Body of pancreas (tissue), 4 donors: ENCODE results near the gene CXCL9. TPM values are rescaled to one million over a fixed set of nuclear protein-coding genes. Genes with fewer than 3 reads are reported as not detected.
"Not testable (repeated sequence)": the region's sequence is repeated elsewhere in the genome, so short reads cannot be mapped to it uniquely, and the experiment has no call there.

Experiments used
- ATAC-seq: fragments of 150-250 bp; one replicate; pipeline ENCODE4 v1.9.1; 2016
- DNase-seq, 4 donors: peaks; one replicate each; pipeline ENCODE4 v3.0.0-alpha.2; 2019
- H3K27ac ChIP-seq, 4 donors: fragments of 200-600 bp; sonication (generic); 1 replicate in 3 of 4; 2 replicates in 1 of 4; pipeline versions ENCODE4 v1.5.1 to v1.6.1; 2016 to 2019; ENCODE audit warnings: mild to moderate bottlenecking in 1 of 4, mixed read lengths in 1 of 4, moderate library complexity in 1 of 4
- H3K27me3 ChIP-seq, 2 donors: fragments of 200-600 bp; sonication (generic); one replicate each; pipeline ENCODE4 v1.6.0; 2016; ENCODE audit warnings: mild to moderate bottlenecking in 1 of 2
- H3K36me3 ChIP-seq, 2 donors: fragments of 200-600 bp; sonication (generic); replicated peaks in 1 of 2; 2 replicates each; pipeline ENCODE4 v1.5.1; 2016; ENCODE audit warnings: low read depth in 2 of 2; ENCODE audit not compliant: insufficient read depth in 1 of 2
- H3K4me1 ChIP-seq: fragments of 200-600 bp; sonication (generic); one replicate; pipeline ENCODE4 v1.6.0; 2016
- H3K4me3 ChIP-seq, 2 donors: fragments of 200-600 bp; sonication (generic); 1 replicate in 1 of 2; 2 replicates in 1 of 2; pipeline ENCODE4 v1.5.1; 2016 to 2019
- H3K9me3 ChIP-seq, 3 donors: fragments of 200-600 bp; sonication (generic); 1 replicate in 2 of 3; 2 replicates in 1 of 3; pipeline ENCODE4 v1.5.1; 2016
- POLR2A ChIP-seq, 3 donors: fragments of 450-650 bp; IDR thresholded peaks; one replicate each; pipeline ENCODE4 v1.6.1; 2016; ENCODE audit warnings: antibody characterized with exemption in 3 of 3, mild to moderate bottlenecking in 2 of 3
- WGBS, 2 donors: methylation state at CpG; one replicate each; pipeline ENCODE4 v1.1.5; 2017; 5-methylcytosine and 5-hydroxymethylcytosine counted together
- intact Hi-C: fragments of 100-400 bp; cut with DNase I; formaldehyde crosslinking; loops from one replicate; pipeline ENCODE4 v1.15.1; 2023
- total RNA-seq, 2 donors: library from RNA; depleted of rRNA; stranded (reverse); fragments of >200 nt; gene quantifications; one replicate each; pipeline ENCODE4 v1.1.0, GENCODE V29; 2016
- TF ChIP-seq, protein P1 (sequence below), 7 experiments: fragments of 450-650 bp in 4 of 7; fragments of 200-600 bp in 3 of 7; sonication (generic) in 3 of 7; IDR thresholded peaks; one replicate each; pipeline ENCODE4 v1.5.1; 2016 to 2019; ENCODE audit warnings: antibody characterized with exemption in 7 of 7

Gene CXCL9
- total RNA-seq, 2 donors from 2014 or later, result 1.0 TPM; not detected in 1

DNA sequence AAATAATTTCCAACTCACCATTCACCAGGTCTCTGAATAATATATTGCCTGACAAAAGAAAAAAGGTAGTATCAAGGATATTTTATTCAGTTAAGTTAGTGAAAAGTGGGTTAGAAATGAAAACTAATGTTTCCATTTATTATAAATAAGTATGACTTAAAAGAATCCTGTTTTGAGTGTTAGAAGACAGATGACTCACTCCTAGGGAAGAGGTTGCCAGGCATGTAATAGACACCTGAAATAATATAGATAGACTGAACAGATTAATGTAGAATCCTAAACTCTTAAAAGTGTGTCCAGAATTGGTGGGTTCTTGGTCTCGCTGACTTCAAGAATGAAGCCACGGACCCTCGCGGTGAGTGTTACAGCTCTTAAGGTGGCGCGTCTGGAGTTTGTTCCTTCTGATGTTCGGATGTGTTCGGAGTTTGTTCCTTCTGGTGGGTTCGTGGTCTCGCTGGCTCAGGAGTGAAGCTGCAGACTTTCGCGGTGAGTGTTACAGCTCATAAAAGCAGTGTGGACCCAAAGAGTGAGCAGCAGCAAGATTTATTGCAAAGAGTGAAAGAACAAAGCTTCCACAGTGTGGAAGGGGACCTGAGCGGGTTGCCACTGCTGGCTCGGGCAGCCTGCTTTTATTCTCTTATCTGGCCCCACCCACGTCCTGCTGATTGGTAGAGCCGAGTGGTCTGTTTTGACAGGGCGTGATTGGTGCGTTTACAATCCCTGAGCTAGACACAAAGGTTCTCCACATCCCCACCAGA, 35.1 kb upstream of the CXCL9 start:
- H3K4me1 ChIP-seq, H3K4me3 ChIP-seq, H3K9me3 ChIP-seq, H3K27ac ChIP-seq, H3K36me3 ChIP-seq, DNase-seq, intact Hi-C loops, ATAC-seq, H3K27me3 ChIP-seq: not testable (repeated sequence)
- WGBS, 2 donors, result 83 to 94% methylated on average over 17 to 18 of the region's 18 CpGs

DNA sequence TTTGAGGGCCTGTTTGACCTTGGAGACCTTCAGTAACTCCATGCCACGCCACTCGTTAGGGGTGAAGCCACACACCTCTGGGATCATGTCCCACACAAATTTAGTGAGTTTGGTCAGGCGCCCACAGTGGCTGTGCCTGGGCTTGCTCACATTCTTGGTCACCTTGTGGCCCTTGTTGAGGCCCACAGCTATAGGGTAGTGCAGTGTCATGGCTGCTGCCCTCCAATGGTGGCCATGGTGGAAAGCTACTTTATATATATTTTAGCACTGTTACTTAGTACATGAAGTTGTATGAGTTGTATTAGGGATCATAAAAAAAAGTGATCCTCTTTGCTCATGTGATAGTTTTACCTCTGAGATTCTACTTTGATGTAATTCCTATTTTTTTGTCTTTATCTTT, 29.5 kb upstream of the CXCL9 start:
- Histone ChIP-seq H3K27ac (peak overlapping the region in 3 of 4 donors; percentile 12 to 65 (median 36)), H3K36me3 (no peaks in the 10 kb centered on the region), H3K9me3 (no peaks in the 10 kb centered on the region), H3K4me1 (peaks cover 14% of the 10 kb centered on the region), H3K4me3 (no peak overlapping the region), H3K27me3 (no peaks in the 10 kb centered on the region)
- TF ChIP-seq POLR2A (IDR thresholded peaks at IDR 0.05), result no peak
- TF ChIP-seq, protein P1, sequence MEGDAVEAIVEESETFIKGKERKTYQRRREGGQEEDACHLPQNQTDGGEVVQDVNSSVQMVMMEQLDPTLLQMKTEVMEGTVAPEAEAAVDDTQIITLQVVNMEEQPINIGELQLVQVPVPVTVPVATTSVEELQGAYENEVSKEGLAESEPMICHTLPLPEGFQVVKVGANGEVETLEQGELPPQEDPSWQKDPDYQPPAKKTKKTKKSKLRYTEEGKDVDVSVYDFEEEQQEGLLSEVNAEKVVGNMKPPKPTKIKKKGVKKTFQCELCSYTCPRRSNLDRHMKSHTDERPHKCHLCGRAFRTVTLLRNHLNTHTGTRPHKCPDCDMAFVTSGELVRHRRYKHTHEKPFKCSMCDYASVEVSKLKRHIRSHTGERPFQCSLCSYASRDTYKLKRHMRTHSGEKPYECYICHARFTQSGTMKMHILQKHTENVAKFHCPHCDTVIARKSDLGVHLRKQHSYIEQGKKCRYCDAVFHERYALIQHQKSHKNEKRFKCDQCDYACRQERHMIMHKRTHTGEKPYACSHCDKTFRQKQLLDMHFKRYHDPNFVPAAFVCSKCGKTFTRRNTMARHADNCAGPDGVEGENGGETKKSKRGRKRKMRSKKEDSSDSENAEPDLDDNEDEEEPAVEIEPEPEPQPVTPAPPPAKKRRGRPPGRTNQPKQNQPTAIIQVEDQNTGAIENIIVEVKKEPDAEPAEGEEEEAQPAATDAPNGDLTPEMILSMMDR (IDR thresholded peaks at IDR 0.05), result no peak
- intact Hi-C loops, result no loop called here
- DNase-seq (no peak), ATAC-seq (no peak)
- WGBS, 2 donors, result 77 to 80% methylated on average over 3 of the region's 3 CpGs

DNA sequence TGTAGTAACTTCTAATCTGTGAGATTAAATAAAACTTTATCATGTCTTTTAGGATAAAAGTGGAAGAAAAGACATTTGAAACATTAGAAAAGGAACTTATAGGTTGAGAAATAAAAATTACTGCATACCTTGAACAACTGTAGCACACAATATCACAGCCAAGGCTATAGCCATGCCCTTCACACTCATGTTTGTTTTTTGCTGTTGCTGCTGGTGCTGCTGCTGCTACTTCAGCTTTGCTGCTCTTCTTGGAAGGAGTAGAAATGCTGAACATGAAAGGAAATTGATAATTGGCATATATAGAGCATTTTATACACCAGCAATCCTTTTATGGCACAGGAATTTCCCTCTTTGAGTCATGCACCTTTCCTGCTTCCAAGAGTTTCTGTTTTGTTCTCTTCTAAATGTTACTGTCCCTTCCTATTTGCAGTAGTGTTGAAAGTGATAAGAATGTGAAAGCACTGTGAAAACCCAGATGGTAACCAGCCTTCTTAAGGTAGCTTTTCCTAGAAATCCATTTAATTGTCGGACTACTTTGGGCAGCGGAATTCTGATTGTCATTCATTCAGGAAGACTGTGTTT, 28.6 kb upstream of the CXCL9 start, which contains the start of gene CXCL11:
CXCL11 (minus strand) TSS at position 272 of the 582 bp plus-strand sequence; CDS start at position 189, 83 bp downstream.
- no peaks in the 10 kb centered on the region for H3K36me3 ChIP-seq
- H3K4me1 ChIP-seq, result peaks cover 14% of the 10 kb centered on the region
- DNase-seq, result peak in 1 of 4 donors; percentile 18
- no peaks in the 10 kb centered on the region for H3K27me3 ChIP-seq
- intact Hi-C loops, result no loop called here
- no peaks in the 10 kb centered on the region for H3K9me3 ChIP-seq
- H3K27ac ChIP-seq, result peak within 1 kb of the TSS; percentile 36 to 65 (median 56)
- WGBS, 2 donors, result 40 to 53% methylated on average over 2 of the region's 2 CpGs
- TF ChIP-seq, protein P1 (IDR thresholded peaks at IDR 0.05), result no peak
- peak in 1 of 3 donors; percentile 46 for TF ChIP-seq POLR2A (IDR thresholded peaks at IDR 0.05)
- H3K4me3 ChIP-seq, result peak within 1 kb of the TSS in 1 of 2 donors; percentile 23
- ATAC-seq, result peak; percentile 90

DNA sequence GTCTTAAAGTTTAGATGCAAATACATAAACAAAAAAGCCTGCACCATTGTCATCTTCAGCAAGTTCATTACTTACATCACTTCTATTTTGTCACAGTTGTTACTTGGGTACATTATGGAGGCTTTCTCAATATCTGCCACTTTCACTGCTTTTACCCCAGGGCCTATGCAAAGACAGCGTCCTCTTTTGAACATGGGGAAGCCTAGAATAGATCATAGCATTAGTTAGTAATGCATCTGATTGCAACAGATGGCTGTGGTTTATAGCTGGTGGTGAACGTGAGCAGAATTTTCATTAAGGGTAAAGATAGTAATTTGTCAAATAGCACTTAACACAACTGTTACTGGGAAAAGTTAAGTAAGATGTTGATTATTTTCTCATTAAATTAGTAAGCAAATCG, 27.8 kb upstream of the CXCL9 start:
- no peaks in the 10 kb centered on the region for H3K27me3 ChIP-seq
- H3K9me3 ChIP-seq, result no peaks in the 10 kb centered on the region
- H3K4me3 ChIP-seq, result no peak overlapping the region
- peaks cover 14% of the 10 kb centered on the region for H3K4me1 ChIP-seq
- ATAC-seq (no peak), DNase-seq (no peak)
- H3K27ac ChIP-seq, result peak overlapping the region in 1 of 4 donors; percentile 65
- intact Hi-C loops, result no loop called here
- H3K36me3 ChIP-seq, result no peaks in the 10 kb centered on the region
- WGBS, 2 donors, result 26 to 62% methylated on average over 3 of the region's 3 CpGs
- TF ChIP-seq POLR2A (IDR thresholded peaks at IDR 0.05), result no peak
- TF ChIP-seq, protein P1 (IDR thresholded peaks at IDR 0.05), result no peak

DNA sequence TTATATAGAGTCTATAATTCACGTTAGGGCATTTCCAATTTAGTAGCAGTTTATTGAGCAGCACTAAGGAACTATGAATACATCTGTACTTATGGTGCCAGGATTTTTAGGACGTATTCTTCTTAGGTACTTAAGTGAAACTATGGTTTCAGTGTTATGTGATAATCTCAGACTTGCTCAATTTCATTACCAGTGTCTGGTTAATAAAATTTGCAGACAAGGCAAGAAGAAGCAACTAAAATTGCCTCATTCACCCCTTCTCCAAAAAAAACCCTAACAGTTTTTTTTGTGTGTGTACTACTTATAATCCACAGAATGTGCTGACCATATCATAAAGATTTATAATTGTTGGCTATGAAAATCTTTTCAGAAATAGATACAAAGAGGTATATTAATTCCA, 22.0 kb upstream of the CXCL9 start:
- TF ChIP-seq, protein P1 (IDR thresholded peaks at IDR 0.05), result no peak
- TF ChIP-seq POLR2A (IDR thresholded peaks at IDR 0.05), result no peak
- intact Hi-C loops, result no loop called here
- 78 to 81% methylated on average over 2 of the region's 2 CpGs for WGBS, 2 donors
- Histone ChIP-seq H3K27ac (no peak overlapping the region), H3K9me3 (no peaks in the 10 kb centered on the region), H3K4me1 (peaks cover 5% of the 10 kb centered on the region), H3K27me3 (no peaks in the 10 kb centered on the region), H3K4me3 (no peak overlapping the region), H3K36me3 (no peaks in the 10 kb centered on the region)
- DNase-seq (no peak), ATAC-seq (no peak)
